ENCODE results near the gene MSL2.
"Not testable (repeated sequence)": the region's sequence is repeated elsewhere in the genome, so short reads cannot be mapped to it uniquely, and the experiment has no call there.

Gene MSL2

GRCh38 chr3:136196064-136196400, at the start of gene MSL2:
MSL2 (minus strand) TSS chr3:136196335; CDS start chr3:136195113, 1,222 bp downstream.
- no peak for DNase-seq

GRCh38 chr3:136245691-136246090, 49.6 kb upstream of the MSL2 start:
- no peak for DNase-seq

- DNase-seq = no peak
Measured at GRCh38 chr3:136239094-136239493, 43.0 kb upstream of the MSL2 start.

GRCh38 chr3:136237961-136238649, 42.0 kb upstream of the MSL2 start:
- no peak for DNase-seq

- no peak for DNase-seq
Measured at GRCh38 chr3:136237103-136237502, 41.0 kb upstream of the MSL2 start.

- no peak for DNase-seq
Measured at GRCh38 chr3:136236109-136236508, 40.0 kb upstream of the MSL2 start.

- DNase-seq = no peak
Measured at GRCh38 chr3:136235545-136235944, 39.4 kb upstream of the MSL2 start.

- no peak for DNase-seq
Measured at GRCh38 chr3:136232413-136232812, 36.3 kb upstream of the MSL2 start.

GRCh38 chr3:136222746-136223145, 26.6 kb upstream of the MSL2 start:
- DNase-seq = not testable (repeated sequence)

GRCh38 chr3:136211547-136211946, 15.4 kb upstream of the MSL2 start:
- DNase-seq = no peak

GRCh38 chr3:136209921-136210320, 13.8 kb upstream of the MSL2 start:
- no peak for DNase-seq

- no peak for DNase-seq
Measured at GRCh38 chr3:136207489-136208115, 11.5 kb upstream of the MSL2 start.

GRCh38 chr3:136199219-136199618, 3.1 kb upstream of the MSL2 start:
- not testable (repeated sequence) for DNase-seq

GRCh38 chr3:136198462-136199078, 2.4 kb upstream of the MSL2 start:
- DNase-seq = peak; percentile 10

GRCh38 chr3:136197159-136197793, 1.1 kb upstream of the MSL2 start:
- peak; percentile 46 for DNase-seq

GRCh38 chr3:136196401-136197158, 445 bp upstream of the MSL2 start:
- DNase-seq = peak; percentile 100

- peak; percentile 87 for DNase-seq
Measured at GRCh38 chr3:136195258-136196063, 674 bp downstream of the MSL2 start.

GRCh38 chr3:136194409-136195257, 1.5 kb downstream of the MSL2 start:
- peak; percentile 65 for DNase-seq

GRCh38 chr3:136193278-136194054, 2.7 kb downstream of the MSL2 start:
- peak; percentile 49 for DNase-seq

GRCh38 chr3:136192831-136193230, 3.3 kb downstream of the MSL2 start:
- DNase-seq = peak; percentile 13

Data from NCI-H82 (cell line).